Activated CD8-positive, alpha-beta memory T cell treated with anti-CD3 and anti-CD28 coated beads for 48 hours (primary cell): Measurements from ENCODE around the gene POU3F2.

Experiments
- DNase-seq, 3 experiments: peaks; one replicate each; pipeline ENCODE4 v3.0.0-alpha.2; 2020; ENCODE audit warnings: low read depth in 2 of 3, low spot score in 2 of 3

POU3F2 gene

GRCh38 chr6:98834060-98835031, at the start of gene POU3F2:
TSS of gene POU3F2 (plus strand) at chr6:98834574. CDS start at chr6:98834874, 300 bp downstream.
- no peak for DNase-seq

- DNase-seq: no peak
Measured at GRCh38 chr6:98787435-98787834, 46.9 kb upstream of the POU3F2 start.

- DNase-seq: no peak
Measured at GRCh38 chr6:98787961-98788360, 46.4 kb upstream of the POU3F2 start.

GRCh38 chr6:98794307-98794842, 40.0 kb upstream of the POU3F2 start:
- no peak for DNase-seq

GRCh38 chr6:98797217-98797994, 37.0 kb upstream of the POU3F2 start:
- DNase-seq: no peak

GRCh38 chr6:98800866-98801265, 33.5 kb upstream of the POU3F2 start:
- no peak for DNase-seq

- DNase-seq: no peak
Measured at GRCh38 chr6:98808541-98809210, 25.7 kb upstream of the POU3F2 start.

- DNase-seq: no peak
Measured at GRCh38 chr6:98812220-98812619, 22.2 kb upstream of the POU3F2 start.

- no peak for DNase-seq
Measured at GRCh38 chr6:98816799-98817198, 17.6 kb upstream of the POU3F2 start.

- no peak for DNase-seq
Measured at GRCh38 chr6:98821756-98822405, 12.5 kb upstream of the POU3F2 start.

- no peak for DNase-seq
Measured at GRCh38 chr6:98823428-98824161, 10.8 kb upstream of the POU3F2 start.

- DNase-seq: no peak
Measured at GRCh38 chr6:98824162-98824901, 10.0 kb upstream of the POU3F2 start.

GRCh38 chr6:98824902-98825599, 9.3 kb upstream of the POU3F2 start:
- DNase-seq: no peak

GRCh38 chr6:98825600-98826230, 8.7 kb upstream of the POU3F2 start:
- DNase-seq: no peak

- DNase-seq: no peak
Measured at GRCh38 chr6:98827295-98828159, 6.8 kb upstream of the POU3F2 start.

- DNase-seq: no peak
Measured at GRCh38 chr6:98828211-98828788, 6.1 kb upstream of the POU3F2 start.

GRCh38 chr6:98828941-98829411, 5.4 kb upstream of the POU3F2 start:
- no peak for DNase-seq
